HG02610 (cell line): ENCODE data around the gene NPVF.
A peak's percentile ranks its signal among the peaks of the same experiment; 100 is the strongest.

Source experiments
- ATAC-seq: cut with Tn5 transposase; IDR thresholded peaks from one replicate; pipeline ENCODE4 v1.9.1; 2021; ENCODE audit warnings: mild to moderate bottlenecking, moderate library complexity; ENCODE audit not compliant: unreplicated experiment

NPVF gene, protein sequence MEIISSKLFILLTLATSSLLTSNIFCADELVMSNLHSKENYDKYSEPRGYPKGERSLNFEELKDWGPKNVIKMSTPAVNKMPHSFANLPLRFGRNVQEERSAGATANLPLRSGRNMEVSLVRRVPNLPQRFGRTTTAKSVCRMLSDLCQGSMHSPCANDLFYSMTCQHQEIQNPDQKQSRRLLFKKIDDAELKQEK

DNA sequence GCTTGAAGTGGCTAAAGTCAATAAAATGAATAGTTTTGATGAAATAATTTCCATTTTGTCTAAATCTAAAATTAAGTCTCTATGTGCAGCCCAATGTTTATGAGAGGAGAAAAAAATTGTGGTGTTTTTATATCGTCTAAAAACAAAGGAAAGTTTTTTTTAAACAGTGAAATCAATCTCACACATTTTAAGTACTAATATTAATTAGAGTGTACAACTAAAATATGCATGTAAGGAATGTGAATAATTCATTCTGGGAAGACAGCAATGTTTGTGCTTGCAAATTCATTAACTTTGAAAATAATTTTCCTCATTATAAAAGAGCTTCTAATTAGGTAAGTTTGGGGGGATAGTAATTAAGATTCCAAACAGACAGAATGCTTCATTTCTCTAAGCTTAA lies at the start of gene NPVF:
NPVF (minus strand) TSS at position 101 of the 400 bp plus-strand sequence; CDS start at position 54, 47 bp downstream.
- no peak for ATAC-seq

DNA sequence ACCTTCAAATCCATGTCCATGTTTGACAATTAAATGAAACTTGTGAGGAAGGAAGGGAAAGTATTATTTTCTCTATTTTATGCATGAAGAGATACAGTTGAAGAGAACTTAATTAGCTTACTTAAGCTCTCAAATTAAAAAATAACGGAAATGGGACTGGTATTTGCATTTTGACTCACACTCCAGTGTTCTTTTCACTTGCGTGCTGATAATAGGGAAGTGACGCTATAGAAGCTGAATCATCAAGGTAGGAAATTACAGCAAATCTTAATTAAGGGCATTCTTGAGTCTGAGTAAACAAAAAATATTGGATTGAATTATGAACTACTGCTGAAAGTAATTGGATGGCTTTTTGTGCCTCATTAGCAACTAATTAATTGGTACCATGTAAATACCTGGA lies 44.0 kb upstream of the NPVF start:
- ATAC-seq, result no peak

DNA sequence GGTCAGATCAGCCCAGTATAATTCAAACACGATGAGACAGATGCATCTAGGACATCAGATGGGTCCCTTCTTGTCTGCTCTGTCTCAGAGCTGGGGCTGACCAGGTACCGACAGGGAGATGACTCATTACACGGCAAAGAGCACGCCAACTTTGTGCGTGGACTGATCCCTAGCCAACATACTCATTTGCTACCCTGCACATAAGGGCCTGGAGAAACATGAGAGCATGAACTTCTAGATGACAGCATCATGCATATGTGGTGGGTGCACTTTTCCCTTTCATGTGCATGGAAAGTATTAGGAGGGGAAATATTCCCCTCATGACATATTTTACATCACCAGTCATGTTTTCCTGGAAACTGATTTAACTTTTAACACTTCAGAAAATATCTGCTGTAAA lies 35.1 kb upstream of the NPVF start:
- no peak for ATAC-seq

DNA sequence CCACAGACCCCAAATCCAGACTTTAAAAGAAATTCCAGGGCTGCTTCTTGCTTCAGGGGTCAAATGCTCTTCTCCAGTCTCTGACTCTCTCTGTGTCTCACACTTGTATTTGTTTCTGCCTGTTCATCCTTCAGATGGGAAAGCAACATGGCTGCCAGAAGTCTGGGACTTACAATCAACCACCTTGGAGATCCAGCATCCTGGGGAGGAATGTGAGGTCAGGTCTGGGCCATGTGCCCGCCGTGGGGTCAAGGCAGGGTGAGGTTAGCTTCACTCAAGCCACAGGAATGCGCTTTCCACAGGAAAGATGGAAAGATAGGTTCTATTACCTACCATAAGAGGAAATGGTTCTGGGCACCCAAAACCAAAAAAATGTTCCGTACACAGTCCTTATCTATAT lies 34.3 kb upstream of the NPVF start:
- no peak for ATAC-seq

DNA sequence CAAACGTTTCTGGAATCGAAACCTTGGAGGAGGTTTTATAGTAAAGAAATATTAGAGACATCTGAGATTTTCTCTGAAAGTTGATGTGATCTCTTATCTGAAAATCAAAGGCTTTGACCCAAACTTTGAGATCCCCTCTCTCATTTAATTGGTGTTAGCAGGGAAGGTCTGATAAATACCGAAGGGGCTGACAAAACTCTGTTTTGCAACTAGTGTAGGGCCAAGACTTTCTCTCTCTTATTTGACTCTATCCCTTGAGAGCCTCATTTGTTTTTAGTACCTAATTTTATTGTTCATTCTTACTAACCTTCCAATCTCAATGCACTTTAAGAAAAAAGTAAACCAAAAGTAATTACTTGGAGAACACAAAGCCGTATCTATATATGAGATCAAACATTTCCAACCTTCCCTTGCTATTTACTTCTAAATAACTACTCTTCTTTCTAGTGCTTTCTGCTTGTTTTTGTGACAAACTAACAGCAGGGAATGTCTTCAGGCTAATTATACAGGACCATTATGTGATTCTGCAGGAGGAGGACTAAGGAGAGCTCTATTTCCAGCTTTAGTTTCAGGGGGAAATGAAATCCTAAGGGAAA lies 33.4 kb upstream of the NPVF start:
- no peak for ATAC-seq

DNA sequence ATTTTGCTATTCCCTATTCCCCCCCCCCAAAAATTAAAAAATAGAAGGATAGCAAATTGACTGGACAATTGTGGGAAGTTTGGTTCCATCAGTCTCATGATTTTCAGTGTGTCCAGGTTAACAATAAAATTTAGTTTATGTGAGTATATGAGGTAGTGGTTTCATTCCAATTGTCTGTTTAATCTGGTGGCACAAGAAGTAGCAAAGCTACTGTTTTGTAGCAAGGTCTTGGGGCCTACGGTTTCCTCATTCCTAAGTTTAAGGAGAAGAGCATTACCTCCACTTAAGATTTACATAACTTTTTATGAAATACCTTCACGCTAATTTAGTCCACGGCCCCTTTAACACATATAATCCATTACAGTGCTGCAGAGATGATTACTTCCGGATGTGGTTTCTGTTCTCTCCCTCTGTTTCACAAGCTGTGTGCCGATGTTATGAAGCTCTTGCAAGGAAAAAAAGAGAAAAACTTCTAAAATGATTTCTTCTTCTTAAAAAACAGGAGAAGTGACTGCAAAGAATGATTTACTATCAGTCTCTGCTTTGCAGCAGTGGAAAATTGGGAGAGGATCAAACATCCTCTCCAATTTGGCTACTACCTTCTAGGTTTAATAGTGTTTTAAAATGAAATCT lies 32.7 kb upstream of the NPVF start:
- peak; percentile 54 for ATAC-seq

DNA sequence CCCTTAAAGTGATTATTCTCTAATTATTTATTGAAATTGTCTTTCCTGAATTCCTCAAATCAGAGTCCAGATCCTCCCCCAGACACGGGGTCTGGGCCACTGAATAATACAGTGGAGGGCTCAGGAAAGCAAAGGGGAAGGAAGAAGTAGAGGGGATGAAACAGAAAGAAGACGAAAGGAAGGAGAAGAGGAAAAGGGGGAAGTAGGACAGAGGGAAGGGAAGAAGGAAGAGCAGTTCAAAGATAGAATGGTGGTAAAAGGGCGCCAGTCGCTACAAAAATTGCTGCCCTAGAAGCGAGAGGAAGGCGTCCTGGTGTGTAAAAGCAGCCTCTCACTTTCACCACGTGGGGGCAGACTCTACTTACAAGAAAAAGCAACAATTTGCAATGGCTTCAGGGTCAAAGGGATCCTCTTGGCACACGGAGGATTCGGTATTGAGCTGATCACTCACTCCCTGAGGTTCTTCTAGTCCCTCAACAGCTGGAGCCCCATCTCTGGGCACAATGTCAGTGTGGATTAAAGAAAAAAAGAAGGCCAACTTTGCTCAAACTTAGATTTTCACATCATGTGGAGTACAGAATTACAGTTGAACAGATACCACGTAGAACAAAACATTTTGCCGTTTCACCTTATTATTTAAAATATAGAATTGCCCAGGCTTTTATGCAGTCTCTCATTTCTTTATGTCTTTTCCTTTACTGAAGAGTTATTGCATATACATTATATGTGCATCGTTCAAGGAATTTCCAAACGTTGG lies 31.4 kb upstream of the NPVF start:
- peak; percentile 73 for ATAC-seq

DNA sequence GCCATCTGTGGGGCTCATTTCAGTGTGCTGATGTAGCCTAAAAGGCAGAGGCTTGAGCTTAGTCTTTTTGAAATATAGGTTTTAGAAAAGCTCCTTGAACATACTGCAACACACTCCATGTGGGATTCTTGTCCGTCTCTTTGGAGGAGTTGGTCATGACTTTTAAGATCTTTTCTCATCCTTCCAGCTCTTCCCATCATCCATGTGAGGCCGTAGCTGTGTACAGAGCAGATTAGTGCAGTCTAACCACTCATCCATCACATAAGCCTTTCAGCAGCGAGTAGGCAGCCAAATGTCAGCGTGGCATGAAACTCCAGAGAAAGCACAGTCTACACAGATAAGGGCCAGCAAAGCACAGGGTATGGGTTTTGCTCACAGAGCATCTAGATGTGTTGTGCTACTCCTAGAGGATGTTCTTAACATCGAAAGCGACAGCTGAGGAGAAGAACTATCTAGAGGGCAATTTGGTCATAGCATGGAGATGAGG lies 28.1 kb upstream of the NPVF start:
- ATAC-seq, result no peak

DNA sequence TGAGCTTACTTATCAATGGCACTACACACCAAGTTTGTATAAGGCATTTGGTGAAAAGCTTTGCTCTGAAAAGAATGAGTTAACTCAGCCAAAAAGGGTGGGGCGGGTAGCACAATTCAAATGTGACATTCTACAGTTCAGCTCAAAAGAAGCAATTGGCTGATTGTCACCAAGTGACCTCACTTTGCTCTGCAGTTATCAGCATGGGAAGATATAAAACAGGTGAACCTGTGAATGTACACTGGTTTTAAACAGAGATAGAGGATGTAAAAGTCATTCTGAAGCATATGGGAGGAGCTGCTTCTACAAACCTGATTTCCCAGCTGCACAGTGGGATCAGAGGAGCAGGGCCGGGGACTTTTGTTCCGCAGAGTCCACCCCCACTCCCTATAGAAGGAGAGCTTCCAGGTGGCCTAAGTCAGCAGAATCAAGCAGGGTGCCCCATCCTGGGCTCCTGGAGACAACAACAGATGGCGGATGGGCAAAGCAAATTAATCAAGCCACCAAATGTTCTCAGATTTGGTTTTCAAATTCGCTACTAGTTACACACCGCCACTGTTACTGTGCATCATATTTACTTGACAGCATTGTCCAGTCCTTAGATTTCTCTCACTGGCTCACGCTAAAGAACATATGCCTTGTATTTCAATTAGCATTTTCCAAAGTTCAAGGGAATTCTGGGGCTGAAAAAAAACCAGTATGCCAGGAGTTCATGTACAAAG lies 27.5 kb upstream of the NPVF start:
- ATAC-seq, result no peak

DNA sequence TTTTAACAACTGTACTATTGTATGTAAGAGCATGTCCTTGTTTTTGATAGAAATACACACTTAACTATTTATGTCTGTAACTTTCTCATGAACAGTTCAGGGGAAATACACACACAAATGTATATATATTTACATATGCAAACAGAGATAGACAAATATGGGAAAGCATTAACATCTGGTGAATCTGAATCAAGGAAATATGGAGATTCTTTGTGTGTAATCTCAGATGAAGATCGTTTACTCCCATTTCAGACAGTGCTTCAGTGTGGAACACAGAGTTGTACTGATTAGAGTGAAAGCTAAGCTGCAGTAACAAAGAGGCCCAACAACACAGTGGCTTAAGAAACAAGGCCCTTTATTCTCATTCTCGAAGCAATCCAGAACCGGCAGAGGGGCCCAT lies 26.3 kb upstream of the NPVF start:
- no peak for ATAC-seq

DNA sequence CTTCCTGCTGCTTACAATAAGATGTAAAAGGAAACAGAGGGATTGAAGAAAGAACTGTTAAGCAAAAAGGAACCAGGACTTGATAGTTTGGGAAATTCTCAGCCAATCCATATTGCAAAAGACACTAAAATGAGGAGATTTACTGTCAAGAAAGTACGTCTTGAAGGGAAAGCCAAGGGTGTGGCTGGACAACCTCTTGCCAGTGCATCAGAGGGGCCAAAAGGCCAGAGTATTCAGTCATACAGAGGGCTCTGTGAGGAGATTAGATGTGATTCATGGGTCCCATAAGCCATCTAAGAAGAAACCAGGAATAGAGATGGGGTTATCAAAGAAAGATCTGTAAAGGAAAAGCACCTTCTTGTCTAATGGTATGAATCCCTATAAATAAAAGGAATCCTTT lies 25.4 kb upstream of the NPVF start:
- no peak for ATAC-seq

DNA sequence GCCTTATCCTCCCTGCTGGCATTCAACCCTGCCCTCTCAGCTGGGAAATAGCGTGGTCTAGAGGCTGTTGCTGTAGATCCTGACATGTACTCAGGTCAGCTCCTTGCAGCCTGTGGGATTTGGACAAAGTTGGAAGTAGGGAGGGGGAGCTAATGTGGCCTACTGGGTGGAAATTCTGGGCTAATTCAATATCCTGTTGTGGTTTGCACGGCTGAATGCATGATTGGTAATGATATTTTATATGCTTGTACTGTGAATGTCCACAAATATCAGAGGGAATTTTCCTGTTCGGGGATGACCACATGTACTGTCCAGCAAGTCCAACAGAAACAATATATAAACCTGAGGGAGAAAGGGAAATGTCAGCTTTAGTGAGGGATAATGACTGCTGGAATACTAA lies 22.1 kb upstream of the NPVF start:
- ATAC-seq, result no peak

DNA sequence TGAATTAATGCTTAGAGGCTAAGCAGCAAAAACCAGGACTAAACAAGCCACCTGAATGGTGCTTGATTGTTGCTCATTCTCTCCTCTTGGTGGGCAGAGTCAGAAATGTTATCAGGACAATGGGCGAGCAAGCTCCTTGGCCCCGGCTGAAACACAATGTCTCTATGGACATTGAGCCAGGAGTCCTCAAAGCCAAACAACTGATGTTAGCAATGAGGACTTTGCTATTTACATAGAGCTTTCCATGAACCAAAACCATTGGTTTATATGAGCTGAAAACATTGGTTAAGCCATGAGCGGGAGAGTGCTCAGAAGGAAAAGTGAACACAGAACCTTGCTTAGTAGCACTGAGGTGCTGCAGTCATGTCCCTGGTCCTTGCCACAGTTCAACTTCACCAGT lies 21.5 kb upstream of the NPVF start:
- no peak for ATAC-seq

DNA sequence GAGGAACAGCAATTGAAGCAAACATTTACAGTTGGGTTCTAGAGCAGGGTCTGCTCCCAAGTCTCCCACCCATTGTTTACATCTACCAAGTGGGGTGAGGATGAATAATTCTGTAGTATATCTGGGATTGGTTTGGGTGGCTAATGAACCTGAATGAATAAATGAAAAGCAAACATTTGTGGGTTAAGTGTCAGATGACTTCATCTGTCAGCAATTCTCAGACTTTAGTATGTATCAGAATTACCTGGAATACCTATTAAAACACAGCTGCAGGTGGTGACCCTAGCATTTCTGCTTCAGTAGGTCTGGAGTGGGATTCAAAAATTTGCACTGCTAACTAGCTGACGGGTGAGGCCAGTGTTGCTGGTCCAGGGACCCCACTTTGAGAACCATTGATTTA lies 18.0 kb upstream of the NPVF start:
- ATAC-seq, result no peak

DNA sequence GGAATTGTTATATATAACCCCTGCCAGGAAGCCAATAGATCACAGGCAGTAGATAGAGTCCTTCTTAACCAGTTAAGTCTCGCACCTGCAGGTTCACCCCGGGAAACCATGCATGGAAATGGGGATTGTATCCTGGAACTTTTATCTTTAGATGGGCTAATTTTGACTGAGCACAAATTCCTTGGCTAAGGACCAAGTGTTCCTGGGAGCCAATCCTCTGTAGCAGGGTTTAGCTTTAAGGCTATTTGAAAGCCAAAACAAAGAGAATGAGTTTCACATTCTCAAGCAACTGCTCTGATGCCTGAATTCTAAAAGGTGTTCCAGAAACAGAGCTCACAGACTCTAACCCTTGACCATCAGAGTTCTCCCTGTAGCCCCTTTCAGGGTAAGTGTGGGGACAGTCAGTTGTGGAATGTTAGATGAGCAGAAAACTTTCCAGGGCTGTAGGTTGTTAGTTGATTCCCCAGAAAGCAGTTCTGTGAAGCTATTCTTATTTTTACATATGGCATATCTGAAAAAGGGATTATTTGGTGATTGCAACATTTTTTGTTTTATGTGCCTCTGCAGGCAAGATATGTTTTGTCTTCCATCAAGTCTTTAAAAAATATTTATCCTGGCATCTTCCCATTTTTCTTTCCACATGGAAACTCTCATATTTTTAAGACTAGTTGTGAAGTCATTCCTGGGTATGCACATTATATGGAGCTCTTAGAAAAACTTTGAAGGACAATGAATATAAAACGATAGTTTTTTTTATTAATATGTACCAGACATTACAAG lies 16.2 kb upstream of the NPVF start:
- ATAC-seq, result no peak

DNA sequence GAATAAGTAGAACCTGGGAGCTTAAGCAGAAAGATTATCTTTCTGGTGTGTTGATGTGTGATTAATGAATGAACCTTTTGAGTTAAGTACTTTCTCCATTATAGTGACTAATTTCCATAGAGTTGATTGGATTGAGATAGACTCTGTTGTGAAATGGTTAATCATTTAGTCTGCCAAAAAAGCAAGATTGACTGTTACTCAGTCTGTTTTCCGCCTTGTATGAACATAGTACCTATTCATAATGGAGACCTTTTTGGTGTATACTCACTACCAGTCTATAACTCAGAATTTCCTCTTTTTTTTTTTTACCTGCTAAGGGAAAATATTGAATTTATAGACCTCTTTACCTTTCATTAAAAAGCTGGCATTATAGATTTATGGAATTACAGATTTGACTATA lies 14.4 kb upstream of the NPVF start:
- ATAC-seq, result no peak

DNA sequence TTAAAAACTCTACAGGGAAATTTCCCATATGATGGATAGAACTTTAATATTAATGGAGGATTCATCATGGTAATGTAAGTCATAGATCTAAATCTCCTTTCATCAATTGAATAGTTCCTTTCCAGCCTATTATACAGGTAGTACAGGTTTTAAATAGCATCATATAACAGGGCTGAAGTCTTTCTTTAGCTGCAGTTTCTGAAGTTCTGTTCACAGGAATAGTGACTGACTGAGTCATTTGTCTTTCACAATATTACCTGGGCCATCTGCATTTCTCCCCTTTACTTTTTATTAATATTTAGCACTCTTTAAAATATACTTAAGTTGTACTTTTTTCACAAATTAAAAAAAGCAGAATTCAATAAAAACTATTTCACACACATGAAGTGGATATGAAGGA lies 12.6 kb upstream of the NPVF start:
- ATAC-seq, result no peak

DNA sequence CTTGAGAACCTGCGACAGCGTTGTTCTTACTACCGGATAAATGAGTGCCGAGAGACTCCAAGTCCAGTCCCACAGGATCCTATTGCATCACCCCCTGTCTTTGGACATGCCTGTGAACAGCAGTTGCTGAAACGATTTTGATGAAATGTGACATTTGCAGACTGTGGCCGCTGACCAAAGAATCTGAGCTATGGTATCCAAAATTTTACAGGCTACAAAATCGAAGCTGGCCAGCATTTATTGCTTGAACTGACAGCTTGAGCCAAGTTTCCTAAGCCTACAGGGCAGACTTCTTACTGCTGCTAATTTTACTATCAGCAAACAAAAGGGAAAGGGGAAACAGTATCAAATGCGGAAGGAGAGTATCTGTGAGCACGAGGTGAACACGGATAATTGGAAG lies 12.1 kb upstream of the NPVF start:
- ATAC-seq, result no peak

DNA sequence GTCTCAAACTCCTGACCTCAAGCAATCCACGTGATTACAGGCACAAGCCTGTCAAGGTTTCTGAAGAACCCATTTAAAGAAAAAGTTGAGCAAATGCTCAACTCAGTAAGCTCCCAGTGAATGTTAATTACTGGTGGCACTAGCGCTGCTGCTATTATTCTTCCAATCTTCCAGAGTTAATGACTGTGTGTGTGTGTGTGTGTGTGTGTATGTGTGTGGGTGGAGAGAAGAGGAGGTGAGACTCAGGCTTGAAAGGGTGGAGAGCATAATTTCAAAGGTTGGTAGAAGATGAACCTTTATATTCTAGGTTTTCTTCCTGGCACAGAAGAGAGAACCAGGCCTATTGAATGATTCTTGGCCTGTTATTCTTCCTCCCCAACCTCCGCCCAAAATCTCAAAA lies 11.6 kb upstream of the NPVF start:
- ATAC-seq, result no peak

DNA sequence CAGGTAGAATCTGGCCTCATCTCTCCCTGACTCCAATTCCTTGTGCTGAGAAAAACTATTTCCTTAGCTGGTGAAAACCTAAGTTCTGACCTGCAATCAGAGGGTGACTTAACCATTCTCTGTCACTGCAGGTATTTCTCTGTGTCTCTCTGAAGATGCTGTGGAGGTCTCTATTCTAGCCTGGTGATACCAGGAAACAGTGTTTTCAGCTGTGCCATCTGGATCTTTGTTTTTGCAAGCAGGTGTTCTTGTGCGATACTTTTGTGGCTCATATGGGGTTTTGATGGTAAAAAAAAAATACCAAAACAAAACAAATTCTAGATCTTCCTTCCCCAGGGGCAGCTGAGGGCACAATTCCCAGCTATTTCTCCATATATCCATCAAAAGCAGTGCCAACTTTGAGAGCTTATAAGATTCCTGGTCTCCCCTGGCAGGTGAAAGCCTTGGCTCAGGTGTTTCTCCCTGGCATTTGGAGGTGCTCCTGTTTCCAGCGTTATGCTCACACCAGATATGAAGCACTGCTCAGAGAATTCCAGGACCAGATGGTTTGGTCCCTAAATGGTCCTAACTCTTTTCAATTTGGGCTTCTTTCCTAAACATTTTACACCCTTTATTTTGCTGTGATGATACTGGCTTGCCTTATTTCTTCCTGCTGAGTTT lies 9.9 kb upstream of the NPVF start:
- ATAC-seq, result no peak
